HG03135 (cell line): ENCODE results near the gene MYO10.
"Not testable (repeated sequence)": the region's sequence is repeated elsewhere in the genome, so short reads cannot be mapped to it uniquely, and the experiment has no call there.

ENCODE experiments used
- ATAC-seq: cut with Tn5 transposase; IDR thresholded peaks from one replicate; pipeline ENCODE4 v1.9.1; 2021; ENCODE audit warnings: mild to moderate bottlenecking, moderate library complexity; ENCODE audit not compliant: unreplicated experiment

MYO10 gene

GRCh38 chr5:16754601-16755000, 181.5 kb downstream of the MYO10 start:
- no peak for ATAC-seq

GRCh38 chr5:16754086-16754485, 182.0 kb downstream of the MYO10 start:
- no peak for ATAC-seq

GRCh38 chr5:16750445-16750844, 185.6 kb downstream of the MYO10 start:
- ATAC-seq, result no peak

- no peak for ATAC-seq
These were observed 186.5 kb downstream of the MYO10 start for GRCh38 chr5:16749626-16750025.

DNA sequence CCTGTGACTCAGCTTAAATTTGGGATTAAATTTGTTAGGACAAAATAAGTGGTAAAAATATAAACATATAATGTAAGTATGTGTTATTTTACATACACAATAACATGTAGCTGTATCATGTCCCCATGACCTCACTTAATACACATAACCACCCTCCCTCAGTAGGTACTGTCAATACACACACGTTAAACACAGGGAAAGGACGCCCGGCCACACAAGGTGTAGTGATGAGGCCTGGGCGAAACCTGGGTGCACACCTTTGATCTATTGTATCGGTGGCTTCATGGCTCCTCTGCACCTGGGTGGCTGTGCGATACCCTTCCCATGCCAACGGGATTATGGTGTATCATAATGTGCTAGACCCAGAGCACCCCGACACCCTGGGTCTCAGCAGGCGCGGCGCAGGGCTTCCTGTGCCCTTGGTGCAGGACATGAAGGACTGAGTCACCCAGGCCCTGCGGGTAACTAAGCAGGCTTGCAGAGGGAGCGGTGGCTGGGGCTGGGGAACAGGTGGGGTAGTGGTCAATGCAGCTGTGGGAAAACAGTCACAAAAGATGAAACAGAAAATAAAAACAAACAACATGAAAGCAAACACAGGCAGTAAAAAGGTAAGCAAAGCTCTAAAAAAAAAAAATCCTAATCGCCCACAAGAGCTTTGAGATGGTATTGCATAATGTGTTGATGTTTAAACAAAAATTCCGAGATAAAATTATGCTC, 191.8 kb downstream of the MYO10 start:
- no peak for ATAC-seq

DNA sequence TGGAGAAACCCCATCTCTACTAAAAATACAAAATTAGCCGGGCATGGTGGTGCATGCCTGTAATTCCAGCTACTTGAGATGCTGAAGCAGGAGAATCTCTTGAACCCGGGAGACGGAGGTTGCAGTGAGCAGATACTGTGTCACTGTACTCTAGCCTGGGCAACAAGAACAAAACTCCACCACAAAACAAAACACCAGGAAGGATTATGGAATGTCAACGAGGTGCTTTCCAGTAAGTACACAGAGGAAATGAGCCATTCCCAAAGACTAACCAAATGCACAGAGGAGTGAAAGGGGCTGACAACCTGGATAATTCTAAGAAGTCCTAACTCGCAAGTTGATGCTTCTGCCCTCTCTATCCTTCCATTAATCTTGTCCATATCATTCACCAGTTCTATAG, 193.2 kb downstream of the MYO10 start:
- ATAC-seq, result no peak

GRCh38 chr5:16740811-16741392, 195.2 kb downstream of the MYO10 start:
- no peak for ATAC-seq

- ATAC-seq, result no peak
These were observed 195.8 kb downstream of the MYO10 start for GRCh38 chr5:16740066-16740810.

DNA sequence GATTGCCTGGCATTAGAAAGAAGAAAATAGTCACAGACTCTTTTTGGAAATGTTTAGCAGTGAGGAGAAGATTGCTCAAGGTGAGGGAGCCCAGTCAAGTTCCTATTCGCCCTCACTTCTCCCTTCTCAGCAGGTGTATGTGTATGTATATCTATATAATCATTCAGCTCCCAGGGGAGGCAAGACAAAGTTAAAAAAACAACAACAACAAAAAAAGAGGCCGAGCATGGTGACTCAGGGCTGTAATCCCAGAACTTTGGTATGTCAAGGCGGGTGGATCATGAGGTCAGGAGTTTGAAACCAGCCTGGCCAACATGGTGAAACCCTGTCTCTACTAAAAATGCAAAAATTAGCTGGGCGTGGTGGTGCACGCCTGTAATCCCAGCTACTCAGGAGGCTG, 197.7 kb downstream of the MYO10 start:
- not testable (repeated sequence) for ATAC-seq

DNA sequence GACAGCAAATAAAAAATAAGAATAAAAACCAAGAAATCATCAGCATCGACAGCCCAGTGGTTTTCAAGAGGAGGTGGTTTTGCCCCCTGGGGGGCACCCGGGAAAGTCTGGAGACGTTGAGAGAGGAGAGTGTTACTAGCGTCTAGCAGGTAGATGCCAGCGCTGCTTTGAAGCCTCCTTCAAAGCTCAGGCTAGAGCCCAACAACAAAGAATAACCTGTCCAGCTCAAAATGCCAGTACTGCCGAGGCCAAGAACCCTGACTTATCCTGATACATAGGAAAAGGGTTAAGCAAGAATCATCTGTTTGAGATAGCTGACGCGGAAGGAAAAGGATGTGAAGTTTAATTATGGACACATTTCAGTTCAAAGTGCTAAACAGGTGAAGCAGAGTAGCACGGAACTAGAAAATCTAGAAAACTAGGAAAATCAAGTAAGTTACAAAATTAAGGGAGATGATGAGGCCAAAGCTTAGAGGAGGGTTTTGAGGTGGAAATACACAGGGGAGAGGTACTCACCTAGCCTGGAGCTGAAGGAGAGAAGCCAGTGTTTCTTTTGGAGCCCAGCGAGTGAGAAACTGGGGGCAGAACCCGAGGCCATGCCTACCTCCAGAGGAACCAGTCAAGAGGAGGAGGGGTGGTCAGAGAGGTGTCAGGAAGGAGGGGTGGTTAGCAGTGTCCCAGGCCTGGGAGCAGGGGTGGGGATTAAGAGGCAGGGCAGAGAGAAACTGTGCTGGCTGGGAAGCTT, 198.3 kb downstream of the MYO10 start:
- ATAC-seq, result no peak

DNA sequence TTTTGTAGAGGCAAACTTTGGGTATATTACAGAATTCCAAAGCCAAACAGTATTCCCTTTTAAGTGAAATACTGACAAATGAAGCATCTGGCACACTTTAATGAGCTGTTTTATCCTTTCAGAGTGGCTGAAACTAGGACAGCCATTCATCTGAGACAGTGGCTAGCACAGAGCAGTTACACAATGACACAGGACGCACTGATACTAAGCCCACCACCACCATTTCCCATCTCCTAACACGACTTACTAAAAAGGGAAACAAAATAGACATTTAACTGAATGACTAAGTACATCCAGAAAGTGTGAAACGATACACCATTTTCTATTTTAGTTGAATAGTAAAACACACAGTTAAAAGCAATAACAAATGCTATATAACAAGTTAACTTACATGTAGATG, 198.9 kb downstream of the MYO10 start:
- no peak for ATAC-seq

- no peak for ATAC-seq
These were observed 199.7 kb downstream of the MYO10 start for GRCh38 chr5:16736158-16736995.

DNA sequence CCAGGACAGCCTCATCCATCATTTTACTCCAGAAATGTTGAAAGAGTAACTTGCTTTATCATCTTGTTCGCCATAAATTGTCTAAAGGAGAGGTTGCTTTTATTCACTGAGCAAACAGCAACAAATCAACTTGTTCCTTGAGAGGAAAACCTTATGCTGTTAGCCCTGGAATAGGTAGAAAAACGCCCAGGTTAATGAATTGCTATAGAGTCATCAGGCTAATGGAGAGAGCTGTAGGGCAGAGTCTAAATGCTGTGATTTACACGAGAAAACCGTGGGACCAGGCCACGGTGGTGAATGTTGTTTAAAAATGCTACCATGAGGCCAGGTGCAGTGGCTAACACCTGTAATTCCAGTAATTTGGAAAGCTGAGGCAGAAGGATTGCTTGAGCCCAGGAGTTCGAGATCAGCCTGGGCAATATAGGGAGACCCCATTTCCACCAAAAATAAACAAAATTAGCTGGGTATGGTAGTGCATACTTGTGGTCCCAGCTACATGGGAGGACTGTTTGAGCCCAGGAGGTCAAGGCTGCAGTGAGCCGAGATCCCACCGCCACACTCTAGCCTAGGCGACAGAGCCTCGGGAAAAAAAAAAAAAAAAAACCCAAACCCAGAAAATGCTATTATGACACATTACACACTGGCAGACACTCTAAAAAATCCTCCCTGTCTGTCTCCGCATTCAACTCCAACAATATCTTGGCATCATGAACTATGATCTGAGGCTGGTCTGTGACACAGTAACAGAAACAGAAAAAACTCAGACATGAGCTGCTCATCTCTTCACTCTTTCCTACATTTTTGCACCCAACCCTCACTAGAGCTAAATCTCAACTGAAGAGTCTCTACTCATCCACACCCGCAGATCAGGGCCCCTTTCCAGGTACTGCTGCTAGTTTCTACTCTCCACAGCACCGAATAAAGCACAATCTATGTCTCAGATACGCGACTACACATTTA, 200.7 kb downstream of the MYO10 start:
- ATAC-seq, result no peak

GRCh38 chr5:16733331-16734006, 202.6 kb downstream of the MYO10 start:
- no peak for ATAC-seq

GRCh38 chr5:16732356-16732755, 203.7 kb downstream of the MYO10 start:
- ATAC-seq, result no peak

DNA sequence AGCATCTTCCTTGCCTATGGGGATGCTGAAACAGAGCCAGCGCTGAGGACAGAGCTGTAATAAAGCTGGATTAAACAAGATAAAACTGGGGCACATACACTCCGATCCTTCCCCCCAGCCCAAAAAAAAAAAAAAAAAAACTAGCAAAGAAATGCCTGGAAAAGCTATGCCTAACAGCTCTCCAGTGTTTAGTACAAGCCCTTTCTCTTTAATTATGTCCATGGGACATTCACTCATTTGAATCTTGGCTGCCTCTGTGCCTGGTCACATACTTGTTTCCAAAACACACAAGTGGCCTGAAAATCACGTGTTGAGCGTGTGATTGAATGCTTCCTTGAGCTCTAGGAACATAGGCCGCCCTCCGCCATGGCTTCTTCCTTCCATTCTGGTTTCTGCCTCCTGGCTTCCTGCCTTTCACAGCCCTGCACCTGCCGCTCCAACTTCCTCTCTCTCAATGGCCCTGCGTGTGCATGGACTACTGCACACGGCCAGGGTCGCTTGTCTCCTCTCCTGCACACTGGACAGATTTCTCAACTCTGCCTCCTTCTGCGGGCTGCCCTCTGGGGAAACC, 208.2 kb downstream of the MYO10 start:
- ATAC-seq, result no peak

DNA sequence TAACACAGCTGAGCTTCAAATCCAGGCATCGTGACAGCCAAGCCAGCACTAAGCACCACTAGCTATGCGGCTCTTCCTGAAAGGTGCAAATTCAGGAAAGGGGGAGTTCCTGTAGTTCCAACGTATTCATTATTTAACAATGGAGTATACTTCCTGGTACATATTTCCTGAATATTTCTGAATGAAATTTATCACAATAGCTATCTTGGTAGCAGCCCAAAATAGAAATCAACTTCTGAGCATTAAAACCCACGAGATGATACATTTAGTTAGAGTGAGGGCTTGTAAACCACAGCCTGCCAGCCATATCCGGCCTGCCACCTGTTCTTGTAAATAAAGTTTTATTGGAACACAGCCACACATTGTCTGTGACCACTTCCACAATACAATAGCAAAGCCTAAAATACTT, 209.5 kb downstream of the MYO10 start:
- no peak for ATAC-seq

GRCh38 chr5:16725575-16725974, 210.5 kb downstream of the MYO10 start:
- ATAC-seq, result no peak

- no peak for ATAC-seq
These were observed 212.3 kb downstream of the MYO10 start for GRCh38 chr5:16723821-16724220.
